Osteocyte (in vitro differentiated cells): ENCODE data around the gene BAG5. TPM values are rescaled to one million over a fixed set of nuclear protein-coding genes. Genes with fewer than 3 reads are reported as not detected.
A peak's percentile ranks its signal among the peaks of the same experiment; 100 is the strongest.

Source experiments
- DNase-seq: peaks from one replicate; pipeline ENCODE4 v3.0.0; 2021; ENCODE audit warnings: mixed read lengths; ENCODE audit not compliant: unreplicated experiment; ENCODE audit errors: extremely low spot score
- H3K27ac Mint-ChIP-seq: one replicate; pipeline ENCODE4 v1.8.0; 2021; ENCODE audit warnings: mild to moderate bottlenecking, mixed read lengths; ENCODE audit not compliant: unreplicated experiment
- H3K27me3 Mint-ChIP-seq: one replicate; pipeline ENCODE4 v1.8.0; 2021; ENCODE audit warnings: mixed read lengths; ENCODE audit not compliant: unreplicated experiment
- H3K36me3 Mint-ChIP-seq: one replicate; pipeline ENCODE4 v1.8.0; 2021; ENCODE audit warnings: mixed read lengths; ENCODE audit not compliant: unreplicated experiment
- H3K4me1 Mint-ChIP-seq: one replicate; pipeline ENCODE4 v1.8.0; 2021; ENCODE audit warnings: mixed read lengths; ENCODE audit not compliant: unreplicated experiment
- H3K4me3 Mint-ChIP-seq: one replicate; pipeline ENCODE4 v1.8.0; 2021; ENCODE audit warnings: mild to moderate bottlenecking, moderate library complexity, mixed read lengths; ENCODE audit not compliant: unreplicated experiment
- H3K9me3 Mint-ChIP-seq: one replicate; pipeline ENCODE4 v1.8.0; 2021; ENCODE audit warnings: mixed read lengths; ENCODE audit not compliant: unreplicated experiment
- CTCF ChIP-seq: fragments of 200-600 bp; sonication (generic); IDR thresholded peaks from 2 replicates; pipeline ENCODE4 v1.5.0; 2021; ENCODE audit warnings: antibody characterized with exemption, mild to moderate bottlenecking, moderate library complexity
- total RNA-seq: library from RNA; stranded (reverse); gene quantifications from 2 replicates; pipeline ENCODE4 v1.2.1, GENCODE V29; 2021

Gene BAG5
- total RNA-seq, 1 donor from 2014 or later: 21.9 TPM

- Mint-ChIP-seq H3K36me3 (no peaks in the 10 kb centered on the region), H3K4me3 (peak overlapping the region; percentile 38), H3K27ac (no peak overlapping the region), H3K27me3 (peaks cover 4% of the 10 kb centered on the region), H3K9me3 (no peaks in the 10 kb centered on the region), H3K4me1 (peaks cover 35% of the 10 kb centered on the region)
- DNase-seq: no peak
- no peak for TF ChIP-seq CTCF
Observed at GRCh38 chr14:103523575-103523954, 38.9 kb downstream of the BAG5 start.

DNA sequence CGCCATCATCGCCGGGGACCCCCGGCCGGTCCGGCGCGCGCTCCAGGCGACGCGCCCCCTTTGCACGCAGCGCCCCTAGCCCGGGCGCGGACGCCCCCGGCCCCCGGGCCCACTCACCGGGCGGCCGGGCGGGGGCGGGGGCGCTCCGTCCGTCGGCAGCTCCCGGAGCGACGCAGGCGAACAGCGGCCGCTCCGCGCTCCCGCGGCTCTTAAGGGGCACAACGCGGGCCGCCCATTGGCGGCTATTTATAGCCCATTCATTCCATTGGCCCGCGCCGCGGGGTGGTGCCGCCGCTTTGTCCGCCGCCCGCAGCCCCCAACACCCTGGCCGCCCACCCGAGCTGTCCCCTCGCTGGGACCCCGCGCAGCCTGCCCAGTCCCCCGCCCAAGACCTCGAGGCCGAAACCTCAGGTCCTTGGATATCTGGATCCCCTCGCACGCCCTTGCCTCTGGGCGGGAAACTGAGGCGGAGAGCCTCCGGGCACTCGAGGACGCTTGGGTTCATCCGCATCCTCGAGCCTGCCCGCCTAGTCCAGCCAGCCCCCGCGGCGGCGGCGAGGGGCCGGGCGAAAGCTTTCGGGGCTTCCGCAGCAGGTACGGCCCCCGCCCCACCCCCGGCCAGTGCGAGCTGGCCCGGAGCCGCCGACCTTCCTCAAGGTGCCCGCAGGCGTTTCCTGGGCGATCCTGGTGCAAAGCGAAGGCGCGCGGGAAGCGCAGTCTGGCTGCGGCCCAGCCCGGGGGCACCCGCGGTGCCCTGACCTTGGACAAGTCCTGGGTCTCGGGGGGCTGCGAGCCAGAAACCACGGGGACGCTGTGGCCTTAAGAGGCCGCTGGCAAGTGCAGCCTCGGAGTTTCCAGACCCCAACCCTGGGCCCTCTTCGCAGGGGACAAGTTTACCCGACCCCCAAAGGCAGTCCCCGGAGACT, 39.5 kb downstream of the BAG5 start, which contains the start of gene CKB:
Gene CKB (minus strand): TSS at position 182 of the 926 bp plus-strand sequence. CDS start 337 bp downstream, outside the sequence.
- H3K27me3 Mint-ChIP-seq: peaks cover 4% of the 10 kb centered on the region
- no peak for TF ChIP-seq CTCF
- no peaks in the 10 kb centered on the region for H3K9me3 Mint-ChIP-seq
- peak within 1 kb of the TSS; percentile 60 for H3K4me3 Mint-ChIP-seq
- H3K27ac Mint-ChIP-seq: no peak within 1 kb of the TSS
- no peak for DNase-seq
- no peaks in the 10 kb centered on the region for H3K36me3 Mint-ChIP-seq
- H3K4me1 Mint-ChIP-seq: peaks cover 30% of the 10 kb centered on the region

DNA sequence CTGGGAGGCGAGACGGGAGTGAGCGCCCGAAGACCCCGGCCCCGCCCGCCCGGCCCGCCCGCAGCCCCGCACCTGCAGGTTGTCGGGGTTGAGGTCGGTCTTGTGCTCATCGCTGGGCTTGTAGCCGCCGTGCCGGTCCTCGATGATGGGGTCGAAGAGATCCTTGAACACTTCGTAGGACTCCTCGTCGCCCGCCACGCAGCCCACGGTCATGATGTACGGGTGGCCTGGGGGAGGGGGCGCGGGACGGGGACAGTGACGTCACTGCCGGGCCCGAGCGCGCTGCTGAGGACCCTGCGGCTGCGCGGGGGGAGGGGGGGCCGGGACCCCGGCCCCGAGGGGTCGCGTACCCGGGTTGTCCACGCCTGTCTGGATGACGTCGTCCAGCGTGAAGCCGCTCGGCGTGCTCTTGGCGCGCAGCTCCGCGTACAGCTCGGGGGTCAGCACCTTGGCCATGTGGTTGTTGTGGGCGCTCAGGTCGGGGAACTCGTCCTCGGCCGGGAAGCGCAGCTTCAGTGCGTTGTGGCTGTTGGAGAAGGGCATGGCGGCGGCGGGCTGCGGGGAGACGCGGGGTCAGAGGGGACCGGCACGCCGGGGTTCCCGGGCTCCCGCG, 40.4 kb downstream of the BAG5 start:
- H3K9me3 Mint-ChIP-seq: no peaks in the 10 kb centered on the region
- no peak overlapping the region for H3K27ac Mint-ChIP-seq
- H3K27me3 Mint-ChIP-seq: peaks cover 4% of the 10 kb centered on the region
- H3K36me3 Mint-ChIP-seq: no peaks in the 10 kb centered on the region
- TF ChIP-seq CTCF: no peak
- DNase-seq: no peak
- peaks cover 25% of the 10 kb centered on the region for H3K4me1 Mint-ChIP-seq
- peak overlapping the region; percentile 60 for H3K4me3 Mint-ChIP-seq

- peaks cover 4% of the 10 kb centered on the region for H3K27me3 Mint-ChIP-seq
- H3K9me3 Mint-ChIP-seq: no peaks in the 10 kb centered on the region
- no peak overlapping the region for H3K27ac Mint-ChIP-seq
- peaks cover 25% of the 10 kb centered on the region for H3K4me1 Mint-ChIP-seq
- DNase-seq: no peak
- TF ChIP-seq CTCF: no peak
- H3K36me3 Mint-ChIP-seq: no peaks in the 10 kb centered on the region
- no peak overlapping the region for H3K4me3 Mint-ChIP-seq
Observed at GRCh38 chr14:103521438-103521950, 41.0 kb downstream of the BAG5 start.
